ENCODE results near the gene STK35.

DNA sequence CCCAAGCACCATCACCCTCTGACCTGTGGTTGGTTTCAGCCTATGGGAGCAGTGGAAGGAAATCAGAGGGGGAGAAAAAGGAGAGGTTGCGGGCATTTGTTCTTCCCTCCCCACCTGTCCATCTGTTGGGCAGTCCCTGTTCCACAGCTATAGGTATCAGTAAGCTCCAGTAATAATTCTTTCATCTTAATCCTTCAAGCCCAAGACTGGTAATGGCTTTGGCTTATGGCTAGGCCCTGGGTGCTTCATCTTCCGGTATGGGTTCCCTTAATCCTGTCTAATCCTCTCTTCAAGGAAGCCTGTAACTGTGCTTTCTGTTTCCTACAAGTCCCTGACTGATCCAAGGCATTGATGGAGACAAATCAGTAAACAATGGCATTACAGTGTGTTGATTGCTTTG is 42.2 kb upstream of the STK35 start:
- no peak for TF ChIP-seq POLR2AphosphoS5 (IDR thresholded peaks at IDR 0.05; ENCODE audit: low read depth)
- TF ChIP-seq, protein P1, sequence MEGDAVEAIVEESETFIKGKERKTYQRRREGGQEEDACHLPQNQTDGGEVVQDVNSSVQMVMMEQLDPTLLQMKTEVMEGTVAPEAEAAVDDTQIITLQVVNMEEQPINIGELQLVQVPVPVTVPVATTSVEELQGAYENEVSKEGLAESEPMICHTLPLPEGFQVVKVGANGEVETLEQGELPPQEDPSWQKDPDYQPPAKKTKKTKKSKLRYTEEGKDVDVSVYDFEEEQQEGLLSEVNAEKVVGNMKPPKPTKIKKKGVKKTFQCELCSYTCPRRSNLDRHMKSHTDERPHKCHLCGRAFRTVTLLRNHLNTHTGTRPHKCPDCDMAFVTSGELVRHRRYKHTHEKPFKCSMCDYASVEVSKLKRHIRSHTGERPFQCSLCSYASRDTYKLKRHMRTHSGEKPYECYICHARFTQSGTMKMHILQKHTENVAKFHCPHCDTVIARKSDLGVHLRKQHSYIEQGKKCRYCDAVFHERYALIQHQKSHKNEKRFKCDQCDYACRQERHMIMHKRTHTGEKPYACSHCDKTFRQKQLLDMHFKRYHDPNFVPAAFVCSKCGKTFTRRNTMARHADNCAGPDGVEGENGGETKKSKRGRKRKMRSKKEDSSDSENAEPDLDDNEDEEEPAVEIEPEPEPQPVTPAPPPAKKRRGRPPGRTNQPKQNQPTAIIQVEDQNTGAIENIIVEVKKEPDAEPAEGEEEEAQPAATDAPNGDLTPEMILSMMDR (IDR thresholded peaks at IDR 0.05; ENCODE audit: insufficient read depth, low read length), result no peak
- TF ChIP-seq GABPA (IDR thresholded peaks at IDR 0.05; ENCODE audit: low read depth), result no peak
- TF ChIP-seq, protein P2, sequence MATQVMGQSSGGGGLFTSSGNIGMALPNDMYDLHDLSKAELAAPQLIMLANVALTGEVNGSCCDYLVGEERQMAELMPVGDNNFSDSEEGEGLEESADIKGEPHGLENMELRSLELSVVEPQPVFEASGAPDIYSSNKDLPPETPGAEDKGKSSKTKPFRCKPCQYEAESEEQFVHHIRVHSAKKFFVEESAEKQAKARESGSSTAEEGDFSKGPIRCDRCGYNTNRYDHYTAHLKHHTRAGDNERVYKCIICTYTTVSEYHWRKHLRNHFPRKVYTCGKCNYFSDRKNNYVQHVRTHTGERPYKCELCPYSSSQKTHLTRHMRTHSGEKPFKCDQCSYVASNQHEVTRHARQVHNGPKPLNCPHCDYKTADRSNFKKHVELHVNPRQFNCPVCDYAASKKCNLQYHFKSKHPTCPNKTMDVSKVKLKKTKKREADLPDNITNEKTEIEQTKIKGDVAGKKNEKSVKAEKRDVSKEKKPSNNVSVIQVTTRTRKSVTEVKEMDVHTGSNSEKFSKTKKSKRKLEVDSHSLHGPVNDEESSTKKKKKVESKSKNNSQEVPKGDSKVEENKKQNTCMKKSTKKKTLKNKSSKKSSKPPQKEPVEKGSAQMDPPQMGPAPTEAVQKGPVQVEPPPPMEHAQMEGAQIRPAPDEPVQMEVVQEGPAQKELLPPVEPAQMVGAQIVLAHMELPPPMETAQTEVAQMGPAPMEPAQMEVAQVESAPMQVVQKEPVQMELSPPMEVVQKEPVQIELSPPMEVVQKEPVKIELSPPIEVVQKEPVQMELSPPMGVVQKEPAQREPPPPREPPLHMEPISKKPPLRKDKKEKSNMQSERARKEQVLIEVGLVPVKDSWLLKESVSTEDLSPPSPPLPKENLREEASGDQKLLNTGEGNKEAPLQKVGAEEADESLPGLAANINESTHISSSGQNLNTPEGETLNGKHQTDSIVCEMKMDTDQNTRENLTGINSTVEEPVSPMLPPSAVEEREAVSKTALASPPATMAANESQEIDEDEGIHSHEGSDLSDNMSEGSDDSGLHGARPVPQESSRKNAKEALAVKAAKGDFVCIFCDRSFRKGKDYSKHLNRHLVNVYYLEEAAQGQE (IDR thresholded peaks at IDR 0.05; ENCODE audit: insufficient replicate concordance, low read depth), result no peak

Data from HL-60 (cell line).